Stimulated activated CD8-positive, alpha-beta memory T cell treated with anti-CD3 and anti-CD28 coated beads, Interleukin-15, amount 100 ng/mL, for 48 hours (primary cell): ENCODE results near the gene ANKFN1.

Source experiments
- DNase-seq, 2 donors: peaks; one replicate each; pipeline ENCODE4 v3.0.0-alpha.2; 2020; ENCODE audit warnings: low read depth in 2 of 2

Gene ANKFN1

DNA sequence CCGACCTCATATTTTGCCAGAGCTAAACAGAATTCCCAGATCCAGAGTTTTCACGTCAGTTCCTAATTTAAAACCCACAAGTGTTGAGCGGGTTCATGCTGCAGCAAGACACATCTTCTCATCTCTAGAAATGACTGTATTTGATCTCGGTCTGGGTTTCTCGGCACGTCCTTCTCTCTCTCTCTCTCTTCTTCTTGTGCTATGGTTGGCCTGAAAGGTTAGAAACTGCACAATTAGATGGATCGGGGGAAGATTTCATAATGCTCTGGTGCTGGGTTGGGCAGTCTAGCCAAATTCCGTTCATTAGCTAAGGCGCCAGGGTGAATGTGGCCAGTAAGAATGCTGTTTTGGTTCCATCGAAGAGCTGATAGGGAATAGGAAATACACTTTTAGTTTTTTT, 281.3 kb downstream of the ANKFN1 start:
- DNase-seq, result no peak

DNA sequence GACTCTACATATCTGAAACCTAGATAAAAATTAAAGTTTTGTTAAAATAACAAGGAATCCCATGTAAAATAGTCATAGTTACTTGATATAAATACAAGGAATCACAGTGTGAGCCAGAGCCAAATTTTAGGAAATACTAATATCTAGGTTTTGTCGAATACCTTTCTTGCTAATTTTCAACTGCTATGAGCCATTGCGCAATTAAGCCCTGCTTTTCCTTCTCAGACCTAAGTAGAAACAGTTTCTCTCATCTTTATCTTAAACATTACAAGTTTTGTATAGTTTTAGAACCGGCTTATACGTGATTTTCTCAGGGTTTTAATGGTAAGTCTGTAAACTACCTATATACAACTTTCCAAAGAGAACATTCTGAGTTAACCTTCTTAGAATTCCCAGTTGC, 282.9 kb downstream of the ANKFN1 start:
- DNase-seq, result no peak

DNA sequence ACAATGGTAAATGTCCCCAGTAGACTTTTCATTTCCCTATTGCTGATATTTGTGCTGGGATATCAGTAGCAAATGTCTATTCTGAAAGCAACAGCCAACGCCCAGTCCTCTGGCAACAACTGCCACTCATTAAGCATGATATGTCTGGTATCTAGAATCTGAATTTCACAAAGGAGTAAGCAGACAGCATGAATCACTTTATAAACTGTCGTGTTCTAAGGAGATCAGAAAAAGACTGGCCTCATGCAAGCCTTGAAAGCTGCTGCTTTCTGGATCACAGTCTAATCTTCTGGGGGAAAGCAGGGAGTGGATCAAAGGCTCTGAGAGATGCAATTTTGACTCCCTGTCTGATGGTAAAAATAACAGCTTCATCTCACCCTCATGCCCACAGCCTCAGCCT, 287.1 kb downstream of the ANKFN1 start:
- DNase-seq, result no peak

DNA sequence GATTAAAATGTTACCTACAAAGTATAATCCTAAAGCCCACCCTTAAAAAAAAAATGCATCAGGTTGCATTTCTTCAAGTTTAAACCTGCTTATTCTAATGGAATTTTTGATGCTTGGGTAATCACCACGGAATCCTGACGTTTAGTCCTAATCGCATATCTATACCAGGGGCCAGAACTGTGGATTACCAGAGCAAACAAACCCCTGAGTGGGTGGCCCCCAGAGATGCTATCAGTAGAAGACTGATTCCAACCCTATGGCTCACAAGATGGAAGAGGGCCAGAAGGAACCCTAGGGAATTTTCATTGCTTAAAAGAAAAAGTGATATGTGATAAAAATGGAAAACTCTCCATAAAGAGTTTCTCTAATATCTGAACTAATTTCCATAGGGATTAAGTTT, 288.0 kb downstream of the ANKFN1 start:
- no peak for DNase-seq

DNA sequence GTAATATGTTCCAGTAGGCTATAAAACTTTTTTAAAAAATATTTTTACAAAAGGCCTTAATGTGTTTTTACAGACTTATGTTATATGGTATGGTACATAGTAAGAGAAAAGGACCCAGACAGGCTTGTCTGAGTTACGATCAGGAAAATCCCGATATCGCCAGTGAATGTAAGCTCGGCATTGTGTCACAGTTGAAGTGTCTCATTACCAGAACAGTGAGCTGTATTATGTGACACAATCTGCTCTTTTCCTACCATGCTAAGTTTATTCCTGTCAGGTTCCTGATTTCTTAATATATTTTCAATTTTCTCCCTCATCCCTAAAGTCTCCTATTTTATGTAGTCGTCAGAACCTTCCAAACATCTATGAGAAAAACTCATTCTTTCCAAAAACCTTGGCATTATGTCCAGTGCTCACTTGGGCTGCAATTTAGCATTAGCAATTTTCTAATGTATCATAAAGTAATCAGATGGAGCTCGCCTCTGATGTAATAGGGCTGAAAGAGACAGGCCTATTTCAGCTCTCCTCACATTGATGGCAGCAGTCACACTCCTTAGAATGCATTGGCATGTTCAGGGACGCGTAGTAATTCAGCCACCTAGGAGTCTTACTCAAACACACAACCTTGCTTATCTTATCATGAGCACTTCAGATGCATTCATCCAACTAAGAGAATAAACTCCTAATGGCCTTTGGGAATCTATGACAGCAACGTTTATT, 292.6 kb downstream of the ANKFN1 start:
- DNase-seq, result no peak

DNA sequence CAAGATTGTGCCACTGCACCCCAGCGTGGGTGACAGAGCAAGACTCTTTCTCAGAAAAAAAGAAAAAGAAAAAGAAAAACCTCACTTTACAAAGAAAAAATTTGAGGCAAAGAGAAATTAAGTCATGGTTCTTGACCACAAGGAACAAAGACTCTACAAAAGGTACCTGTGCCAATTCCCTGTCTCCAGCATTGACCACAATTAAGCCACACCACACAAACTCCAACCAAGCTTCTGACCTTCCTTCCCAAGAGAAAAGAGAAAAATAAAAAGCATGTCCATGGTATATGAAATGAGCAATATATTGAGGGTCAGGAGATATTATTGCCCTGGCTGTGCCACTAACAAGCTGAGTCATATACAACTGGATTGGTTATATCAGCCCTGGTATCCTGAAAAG, 293.9 kb downstream of the ANKFN1 start:
- no peak for DNase-seq

DNA sequence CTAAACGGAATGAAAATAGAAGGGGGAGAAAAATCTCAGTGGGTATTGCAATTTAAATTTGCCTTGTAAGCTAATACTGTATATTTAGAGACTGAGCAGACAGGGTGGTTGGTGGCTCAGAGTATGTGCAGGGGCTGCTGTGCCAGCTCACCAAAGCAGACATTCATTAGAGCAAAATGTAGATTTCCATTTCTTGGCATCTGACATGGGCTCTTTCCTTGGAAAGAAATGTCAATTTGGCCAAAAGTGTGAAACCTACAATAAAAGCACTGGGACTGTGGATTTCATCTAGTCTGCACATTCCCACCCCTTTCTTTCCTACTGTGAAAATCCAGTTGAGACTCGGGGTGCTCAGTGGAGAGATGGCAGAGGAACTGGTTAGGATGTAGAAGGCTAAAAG, 295.1 kb downstream of the ANKFN1 start:
- no peak for DNase-seq

DNA sequence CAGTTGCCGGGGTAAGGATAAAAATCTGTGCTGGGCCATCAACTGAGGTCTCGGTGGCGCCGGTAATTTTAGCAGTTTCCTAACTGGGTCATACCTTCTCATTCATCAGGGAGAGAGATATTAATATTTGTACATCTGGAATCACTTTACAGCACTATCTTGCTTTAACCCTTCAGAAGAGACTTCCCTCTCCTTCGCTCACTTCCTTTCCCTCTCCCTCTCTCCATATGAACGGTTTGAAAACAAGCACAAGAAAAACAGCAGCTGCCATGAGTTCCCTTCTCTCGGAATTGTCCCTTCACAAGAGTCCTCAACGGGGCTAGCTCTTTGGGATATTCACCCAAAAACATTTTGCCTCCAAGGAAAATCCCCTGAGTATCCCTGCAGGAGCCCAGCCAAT, 295.9 kb downstream of the ANKFN1 start:
- DNase-seq, result no peak

DNA sequence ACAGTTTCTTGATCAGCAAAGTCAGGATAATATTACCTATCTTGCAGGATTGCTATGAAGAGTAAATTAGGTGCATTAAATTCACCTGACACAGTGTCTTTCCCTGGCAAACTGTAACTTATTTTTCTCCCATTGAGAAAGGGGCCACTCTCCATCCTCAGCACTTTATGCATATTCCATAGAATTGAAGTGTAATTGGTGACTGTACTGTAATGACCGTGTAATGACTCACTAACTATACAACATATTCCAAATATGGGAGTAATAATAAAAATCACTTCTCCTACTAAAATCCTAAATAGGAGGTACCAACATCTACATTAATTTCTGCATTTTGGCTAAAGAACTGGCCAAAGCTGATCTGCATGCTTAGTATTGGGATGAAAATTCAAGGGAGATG, 298.4 kb downstream of the ANKFN1 start:
- no peak for DNase-seq

DNA sequence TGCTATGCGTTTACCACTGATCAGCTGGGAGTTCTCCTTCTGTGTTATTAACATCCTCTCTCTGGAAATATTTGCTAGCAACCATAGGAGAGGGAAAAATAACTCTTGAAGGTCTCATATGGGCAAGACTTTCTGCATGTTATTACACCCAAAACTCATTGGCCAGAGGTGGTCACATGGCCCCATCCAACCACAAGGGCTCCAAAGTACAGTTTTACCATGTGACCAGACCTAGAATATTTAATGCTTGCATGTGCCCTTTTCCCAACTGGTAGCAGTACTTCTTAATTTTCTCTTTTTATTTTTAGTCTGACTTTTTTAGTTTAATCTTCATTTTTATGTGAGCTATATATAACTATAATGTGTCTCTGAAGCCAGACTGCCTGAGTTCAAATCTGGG, 299.2 kb downstream of the ANKFN1 start:
- DNase-seq, result no peak

DNA sequence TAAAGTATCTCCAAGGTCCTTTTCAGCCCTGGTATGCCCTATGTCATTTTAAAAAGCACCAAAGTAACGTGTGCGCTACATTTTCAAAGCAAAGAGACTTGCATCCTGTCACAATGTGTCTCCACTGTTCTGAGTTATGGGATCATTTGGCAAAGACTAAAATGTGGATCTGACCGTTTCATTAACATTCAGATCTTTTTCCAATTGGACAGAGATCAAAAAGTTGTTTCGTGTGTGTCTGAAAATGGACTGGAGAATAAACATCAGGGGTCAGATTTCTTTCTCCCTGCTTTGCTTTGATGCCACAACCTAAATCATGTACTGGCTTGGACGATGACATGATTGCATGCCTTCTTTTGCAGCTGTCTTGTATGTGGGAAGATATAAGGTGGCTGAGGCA, 304.2 kb downstream of the ANKFN1 start:
- no peak for DNase-seq

DNA sequence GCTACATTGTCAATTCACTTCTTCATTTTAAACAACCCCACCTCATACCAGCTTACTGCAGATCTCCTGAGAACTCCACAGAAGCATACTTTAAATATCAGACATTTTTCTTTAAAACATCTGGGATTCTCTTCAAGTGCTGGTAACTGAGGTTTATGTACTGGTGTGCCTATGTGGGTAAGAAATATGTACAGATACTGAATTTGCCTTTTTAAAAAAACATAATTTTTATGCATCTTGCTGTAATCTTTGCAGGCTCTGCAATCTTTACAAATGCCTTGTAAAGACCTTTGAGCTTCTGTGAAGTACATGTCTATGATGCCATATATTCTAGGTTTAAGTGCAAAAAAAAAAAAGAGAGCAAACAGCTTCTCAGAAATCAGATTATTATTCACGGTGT, 312.6 kb downstream of the ANKFN1 start:
- DNase-seq, result no peak

DNA sequence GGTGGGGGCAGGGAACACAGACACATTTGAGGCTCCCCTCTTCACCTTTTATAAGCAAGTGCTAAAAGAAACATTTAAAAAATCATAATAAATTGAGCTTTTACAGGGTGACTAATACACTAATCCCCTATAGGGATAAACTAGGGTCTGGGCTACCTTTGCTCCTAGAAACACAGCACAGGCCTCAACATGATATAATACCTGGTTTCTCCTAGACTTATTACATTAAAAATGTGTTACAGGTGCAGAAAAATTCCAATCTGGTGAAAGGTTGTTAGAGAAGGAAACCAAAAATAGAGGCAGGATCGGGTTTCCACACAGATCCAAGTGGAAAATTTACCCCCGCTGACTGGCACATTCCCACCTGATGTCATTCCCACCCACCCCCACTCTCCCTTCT, 315.6 kb downstream of the ANKFN1 start:
- DNase-seq, result no peak

DNA sequence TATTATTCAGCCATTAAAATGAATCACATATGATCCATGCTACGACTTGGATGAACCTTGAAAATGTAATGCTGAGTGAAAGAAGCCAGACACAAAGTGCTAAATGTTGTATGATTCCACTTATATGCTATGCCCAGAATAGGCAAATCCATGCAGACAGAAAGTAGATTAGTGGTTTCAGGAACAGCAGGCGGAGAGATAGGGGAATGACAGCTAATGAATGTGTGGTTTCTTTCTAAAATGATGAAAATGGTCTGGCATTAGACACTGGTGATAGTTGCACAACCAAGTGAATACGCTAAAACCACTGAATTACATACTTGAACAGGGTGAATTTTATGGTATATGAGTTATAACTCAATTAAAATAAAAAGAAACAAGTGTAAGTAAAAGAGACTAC, 318.4 kb downstream of the ANKFN1 start:
- DNase-seq, result no peak

DNA sequence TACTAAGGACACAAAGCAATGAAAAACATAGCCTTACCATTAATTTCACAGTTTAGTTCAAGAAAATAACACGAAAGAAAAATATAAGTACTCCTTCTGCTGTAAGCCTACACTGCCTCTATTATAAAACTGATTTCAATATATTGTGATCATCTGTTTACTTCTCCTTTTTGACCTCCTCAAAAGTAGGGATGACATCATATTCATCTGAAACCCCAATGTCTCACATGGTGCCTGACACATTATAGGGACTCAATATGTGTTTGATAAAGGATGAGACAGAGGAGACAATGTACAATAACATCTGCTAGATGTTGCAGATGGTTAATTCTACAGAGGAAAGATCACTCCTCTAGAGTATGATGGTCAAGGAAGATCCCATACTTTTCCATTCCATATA, 321.8 kb downstream of the ANKFN1 start:
- no peak for DNase-seq

DNA sequence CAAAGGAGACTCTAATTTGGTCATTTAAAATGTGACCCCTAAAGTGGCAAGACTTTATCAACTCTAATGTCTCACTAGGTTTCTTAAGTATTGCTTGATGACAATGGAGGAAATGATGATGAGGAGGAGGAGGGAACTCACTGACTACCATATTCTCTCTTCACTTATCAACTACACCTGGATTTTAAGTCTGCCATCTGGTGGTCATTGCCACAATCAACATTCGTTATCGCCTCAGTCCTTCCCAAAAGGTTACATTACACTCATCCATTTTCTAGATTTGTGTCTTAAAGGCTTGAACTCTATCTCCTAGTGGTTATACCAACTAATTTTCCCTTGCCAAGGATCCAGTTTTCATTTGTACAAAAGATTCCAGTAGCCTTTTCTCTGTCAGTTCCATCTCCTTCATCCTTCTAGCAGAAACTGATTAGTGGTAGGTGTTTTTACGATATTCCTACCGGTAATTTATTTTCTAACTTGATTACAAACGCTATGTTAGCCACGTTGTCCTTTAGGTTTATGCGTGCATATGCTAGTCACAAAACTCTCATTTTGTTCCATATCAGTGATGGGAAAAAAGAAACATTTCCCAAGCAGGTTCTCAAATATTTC, 325.7 kb downstream of the ANKFN1 start:
- DNase-seq, result no peak

DNA sequence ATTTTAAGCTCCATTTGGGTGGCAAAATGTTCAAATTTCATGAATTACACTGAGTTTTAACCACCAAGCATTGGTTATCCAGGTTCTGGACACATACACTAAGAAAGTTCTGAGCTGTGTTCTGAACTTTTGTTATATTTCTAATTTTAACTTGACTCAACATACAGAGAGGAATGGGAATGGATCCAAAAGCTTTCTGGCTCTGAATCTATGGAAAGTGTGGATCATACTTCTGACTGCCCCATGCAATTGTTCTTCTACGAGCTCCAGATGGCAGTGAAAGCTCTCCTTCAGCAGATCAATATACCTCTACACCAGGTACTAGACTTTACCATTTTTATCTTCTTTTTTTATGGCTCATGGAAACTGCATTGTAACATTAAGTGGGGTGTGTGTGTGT, 327.2 kb downstream of the ANKFN1 start:
- no peak for DNase-seq

DNA sequence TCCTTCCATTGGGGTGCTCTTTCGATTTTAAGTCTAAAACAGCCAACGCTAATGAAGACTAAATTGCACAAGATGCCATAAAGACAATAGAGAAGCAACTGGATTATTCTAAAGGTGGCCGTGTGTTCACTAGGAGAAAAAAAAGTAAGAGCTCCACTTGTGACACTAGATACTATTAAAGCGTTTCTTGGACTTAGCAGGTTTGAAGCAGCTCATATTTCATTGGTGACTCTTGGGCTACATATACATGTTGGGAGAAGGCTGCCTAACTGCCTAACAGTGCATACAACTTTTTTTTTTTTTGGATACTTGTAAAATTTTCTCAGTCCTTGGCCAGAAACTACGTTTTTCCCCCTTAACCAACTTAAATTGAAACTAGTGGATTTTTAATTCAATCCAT, 328.4 kb downstream of the ANKFN1 start:
- DNase-seq, result no peak

DNA sequence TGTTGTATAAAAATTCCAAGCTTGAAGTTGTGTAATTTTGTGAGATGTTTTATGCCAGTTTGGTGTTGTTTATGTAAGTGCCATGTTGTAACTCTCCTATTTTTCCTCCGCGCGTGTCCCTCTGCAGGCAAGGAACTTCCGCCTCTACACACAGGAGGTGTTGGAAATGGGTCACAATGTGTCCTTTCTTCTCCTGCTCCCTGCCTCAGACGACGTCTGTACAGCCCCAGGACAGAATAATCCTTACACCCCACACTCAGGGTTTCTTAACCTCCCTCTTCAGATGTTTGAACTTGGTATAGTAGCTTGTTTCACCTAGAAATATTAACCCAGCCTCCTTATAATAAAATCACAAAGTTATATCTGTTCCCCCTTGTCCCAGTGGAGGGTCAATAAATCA, 329.0 kb downstream of the ANKFN1 start:
- DNase-seq, result no peak

DNA sequence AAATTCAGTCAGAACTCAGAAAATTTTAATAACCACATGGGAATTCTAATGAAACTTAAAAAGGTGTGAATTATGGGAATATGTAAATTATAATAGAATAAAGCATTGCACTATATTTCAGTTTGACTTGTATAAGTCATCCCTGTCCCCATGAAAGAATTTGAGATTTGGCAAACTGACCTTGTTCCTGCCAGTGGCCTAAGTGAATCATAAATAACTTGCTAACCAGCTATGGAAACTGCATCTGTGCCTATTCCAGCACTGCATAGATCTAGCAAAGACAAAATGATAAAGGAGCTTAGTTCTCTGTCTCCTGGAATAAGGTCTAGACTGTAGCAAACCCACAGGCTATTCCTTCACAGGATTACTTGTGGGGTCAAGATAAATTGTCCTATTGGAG, 333.5 kb downstream of the ANKFN1 start:
- no peak for DNase-seq

DNA sequence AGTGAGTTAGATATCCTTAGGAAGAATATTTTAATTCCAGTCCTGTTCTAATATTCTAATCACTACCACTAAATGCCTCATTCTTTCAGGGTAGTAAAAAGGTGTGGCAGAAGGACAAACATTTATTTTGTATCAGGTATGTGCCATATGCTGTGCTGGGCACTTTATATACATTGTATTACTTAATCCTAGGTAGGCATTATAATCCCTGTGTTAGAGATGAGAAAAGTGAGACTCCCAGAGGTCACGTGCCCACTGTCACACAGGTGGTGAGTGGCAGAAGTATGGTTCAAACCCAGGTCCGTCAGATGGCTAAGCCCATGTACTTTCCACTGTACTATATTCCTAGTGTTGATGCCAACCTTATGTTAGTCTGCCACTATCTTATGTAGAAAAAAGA, 335.5 kb downstream of the ANKFN1 start:
- DNase-seq, result no peak

DNA sequence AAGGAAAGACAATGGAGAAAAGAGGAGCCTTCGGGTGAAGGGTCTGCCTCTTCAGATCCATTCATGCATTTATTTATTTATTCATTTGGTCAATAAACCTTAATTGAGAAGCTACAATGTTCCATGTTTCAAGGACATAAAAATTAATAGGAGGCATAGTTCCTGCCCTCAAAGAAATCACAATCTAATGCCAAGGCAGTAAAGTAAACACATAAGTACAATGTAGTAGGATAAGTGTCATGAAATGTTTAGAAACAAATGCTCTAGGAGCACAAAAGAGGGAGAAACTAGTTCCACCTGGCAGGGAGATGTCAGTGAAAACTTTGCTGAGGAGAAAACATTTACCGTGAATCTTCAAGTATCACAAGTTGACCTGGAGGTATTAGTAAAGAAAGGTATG, 336.7 kb downstream of the ANKFN1 start:
- no peak for DNase-seq

DNA sequence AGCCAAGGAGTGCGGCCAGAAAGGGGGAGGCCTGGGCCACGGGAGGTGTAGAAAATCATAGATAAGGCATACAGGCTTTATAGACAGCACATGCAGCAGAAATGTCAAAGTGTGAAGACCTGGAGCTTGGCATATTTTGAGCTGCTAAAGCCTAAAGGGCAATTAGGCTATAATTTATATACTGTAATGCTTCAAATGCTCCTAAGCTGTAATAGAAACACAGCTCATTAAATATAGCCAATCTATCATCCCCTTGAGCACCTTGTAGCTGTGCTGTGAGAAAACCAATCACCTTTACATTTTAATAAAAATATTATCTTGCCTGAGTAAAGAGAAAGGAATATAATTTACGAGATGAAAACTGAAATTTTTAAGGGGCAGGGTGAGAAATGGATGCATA, 342.3 kb downstream of the ANKFN1 start:
- DNase-seq, result no peak

DNA sequence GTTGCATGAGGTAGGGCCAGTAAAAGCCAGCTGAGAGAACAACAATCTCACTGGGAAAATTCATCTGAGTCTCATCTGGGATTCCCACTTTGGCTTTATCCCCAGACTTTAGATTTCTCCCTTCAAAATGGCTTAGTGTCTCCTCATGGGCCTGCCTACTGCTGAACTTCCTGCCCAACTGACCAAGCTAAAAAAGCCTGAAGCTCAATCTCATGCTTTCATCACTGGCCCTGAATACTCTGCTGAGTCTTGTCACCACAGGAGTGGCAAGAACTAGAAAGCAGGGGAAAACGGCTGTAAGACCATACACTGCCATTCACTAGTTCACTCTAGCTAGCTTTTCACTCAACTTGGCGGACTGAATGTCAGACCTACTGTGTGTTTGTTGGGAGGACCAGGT, 343.9 kb downstream of the ANKFN1 start:
- DNase-seq, result no peak
